OCI-LY1 (cell line): Measurements from ENCODE around the gene DPM2.

Experiments
- H2AFZ ChIP-seq: fragments of 200-600 bp; sonication (generic), shearing (Covaris generic); 2 replicates; pipeline ENCODE4 v1.6.0; 2014; ENCODE audit warnings: antibody characterized with exemption, mild to moderate bottlenecking, low read length
- H3F3A ChIP-seq: fragments of 200-600 bp; sonication (generic), shearing (Covaris generic); 2 replicates; pipeline ENCODE4 v1.6.0; 2014; ENCODE audit warnings: mild to moderate bottlenecking, antibody characterized with exemption, low read length, moderate library complexity; ENCODE audit not compliant: insufficient read depth
- H3K27ac ChIP-seq: fragments of 200-600 bp; sonication (generic); 2 replicates; pipeline ENCODE4 v1.5.1; 2014; ENCODE audit warnings: low read length, mixed run types, mild to moderate bottlenecking, low read depth; ENCODE audit not compliant: poor library complexity, severe bottlenecking
- H3K27me3 ChIP-seq: fragments of 200-600 bp; sonication (generic); 2 replicates; pipeline ENCODE4 v1.6.0; 2014; ENCODE audit warnings: antibody characterized with exemption, mild to moderate bottlenecking, low read length, moderate library complexity; ENCODE audit not compliant: insufficient read depth
- H3K36me3 ChIP-seq: fragments of 200-600 bp; sonication (generic); 2 replicates; pipeline ENCODE4 v1.6.1; 2014; ENCODE audit warnings: mild to moderate bottlenecking, antibody characterized with exemption, low read length, moderate library complexity, mixed read lengths; ENCODE audit not compliant: insufficient read depth
- H3K4me1 ChIP-seq: fragments of 200-600 bp; sonication (generic); 2 replicates; pipeline ENCODE4 v1.5.1; 2014; ENCODE audit warnings: mild to moderate bottlenecking, low read length, moderate library complexity; ENCODE audit not compliant: insufficient read depth, severe bottlenecking
- H3K4me2 ChIP-seq: fragments of 200-600 bp; sonication (generic), shearing (Covaris generic); 2 replicates; pipeline ENCODE4 v1.6.1; 2014; ENCODE audit warnings: low read length
- H3K4me3 ChIP-seq: fragments of 200-600 bp; sonication (generic); 2 replicates; pipeline ENCODE4 v1.5.1; 2014; ENCODE audit warnings: low read length, low read depth, mild to moderate bottlenecking, mixed read lengths; ENCODE audit not compliant: poor library complexity, severe bottlenecking
- H3K79me2 ChIP-seq: fragments of 200-600 bp; shearing (Covaris generic); 2 replicates; pipeline ENCODE4 v1.6.1; 2016; ENCODE audit warnings: mixed run types, low read length, mixed read lengths; ENCODE audit not compliant: insufficient read depth
- H3K9ac ChIP-seq: fragments of 200-600 bp; sonication (generic), shearing (Covaris generic); 2 replicates; pipeline ENCODE4 v1.6.1; 2014; ENCODE audit warnings: mild to moderate bottlenecking, low read length, mixed read lengths
- H3K9me2 ChIP-seq: fragments of 200-600 bp; sonication (generic), shearing (Covaris generic); 2 replicates; pipeline ENCODE4 v1.6.1; 2014; ENCODE audit warnings: low read depth, mild to moderate bottlenecking, low read length, mixed read lengths
- H3K9me3 ChIP-seq: fragments of 200-600 bp; shearing (Covaris generic); 2 replicates; pipeline ENCODE4 v1.6.1; 2014; ENCODE audit warnings: low read length, mixed read lengths
- H4K20me1 ChIP-seq: fragments of 200-600 bp; sonication (generic), shearing (Covaris generic); 2 replicates; pipeline ENCODE4 v1.6.0; 2016; ENCODE audit warnings: mild to moderate bottlenecking, low read length; ENCODE audit not compliant: insufficient read depth
- CTCF ChIP-seq: fragments of 200-600 bp; sonication (generic), shearing (Covaris generic); IDR thresholded peaks from 2 replicates; pipeline ENCODE4 v1.5.1; 2017; ENCODE audit warnings: mild to moderate bottlenecking, antibody characterized with exemption, low read length, moderate library complexity, mixed read lengths
- EZH2 ChIP-seq: fragments of 200-600 bp; sonication (generic), shearing (Covaris generic); IDR thresholded peaks from 2 replicates; pipeline ENCODE4 v1.8.0; 2017; ENCODE audit warnings: borderline replicate concordance, mixed run types, mild to moderate bottlenecking, antibody characterized with exemption, low read length, moderate library complexity, mixed read lengths

Gene DPM2

DNA sequence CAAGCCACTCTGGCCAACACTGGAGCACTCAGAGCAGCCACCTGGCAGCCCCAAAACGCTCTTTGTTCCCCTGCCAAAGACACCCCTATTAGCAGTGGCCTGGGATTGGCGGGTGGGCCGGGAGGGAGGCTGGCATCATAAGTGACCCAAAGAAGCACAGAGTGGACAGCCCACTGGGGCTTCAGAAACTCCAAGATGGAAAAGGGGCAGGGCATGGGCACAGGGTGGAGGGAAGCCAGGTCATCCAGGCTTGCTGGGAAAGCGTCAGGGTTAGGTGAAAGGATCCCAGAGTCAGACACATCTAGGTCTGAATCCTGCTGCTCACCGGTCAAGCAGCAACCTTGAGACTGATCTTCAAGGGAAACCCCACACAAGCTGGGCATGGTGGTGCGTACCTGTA, 28.3 kb upstream of the DPM2 start:
- H3F3A ChIP-seq, result no peaks in the 10 kb centered on the region
- TF ChIP-seq CTCF (no peak), EZH2 (no peak)
- peak overlapping the region; percentile 70 for H3K27ac ChIP-seq
- no peaks in the 10 kb centered on the region for H3K9me2 ChIP-seq
- no peak overlapping the region; the same call in 1 of the 2 replicates for H3K9ac ChIP-seq
- no peaks in the 10 kb centered on the region for H3K9me3 ChIP-seq
- H3K79me2 ChIP-seq, result peaks cover 79% of the 10 kb centered on the region
- peaks cover 27% of the 10 kb centered on the region for H3K36me3 ChIP-seq
- no peak overlapping the region for H2AFZ ChIP-seq
- peaks cover 78% of the 10 kb centered on the region for H3K4me1 ChIP-seq
- peak overlapping the region; percentile 38; the same call in 1 of the 2 replicates for H3K4me2 ChIP-seq
- peak overlapping the region; percentile 1 for H3K4me3 ChIP-seq
- H3K27me3 ChIP-seq, result no peaks in the 10 kb centered on the region
- no peaks in the 10 kb centered on the region for H4K20me1 ChIP-seq

DNA sequence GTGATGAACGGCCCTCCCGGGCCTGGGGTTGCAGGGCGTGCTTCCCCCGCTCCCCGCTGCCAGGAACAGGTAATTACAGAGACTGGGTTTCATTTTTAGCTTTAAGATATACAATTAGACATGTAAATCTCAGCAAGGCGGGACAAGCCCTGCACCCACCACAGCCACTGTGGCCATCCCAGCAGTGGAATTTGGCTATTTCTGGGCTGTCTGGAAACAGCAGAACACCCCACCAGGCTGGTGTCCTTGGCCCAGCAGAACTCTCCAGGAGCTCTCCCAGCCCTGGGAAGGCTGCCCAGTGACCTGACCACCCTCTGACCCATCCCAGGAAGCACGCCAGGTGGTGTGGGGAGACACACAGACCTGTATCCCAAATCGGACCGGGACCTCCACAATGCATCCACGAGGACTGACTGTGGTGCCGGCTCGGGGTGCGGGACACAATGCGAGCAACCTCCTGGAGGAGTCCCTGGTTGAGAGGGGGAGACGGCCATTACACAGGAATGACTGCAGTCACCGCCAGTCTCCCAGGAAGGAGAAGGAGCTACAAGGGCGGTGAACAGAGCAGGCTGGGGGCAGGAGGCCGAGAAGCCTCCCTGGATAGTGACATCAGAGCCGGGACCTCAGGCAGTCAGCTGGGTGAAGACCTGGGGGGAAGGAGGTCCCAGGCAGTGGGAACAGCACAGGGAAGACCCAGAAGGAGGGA, 25.9 kb upstream of the DPM2 start:
- peak overlapping the region; percentile 5; the same call in 1 of the 2 replicates for H3K9ac ChIP-seq
- H3K27ac ChIP-seq, result peak overlapping the region; percentile 24
- H3K9me3 ChIP-seq, result no peaks in the 10 kb centered on the region
- peaks cover 54% of the 10 kb centered on the region for H3K4me1 ChIP-seq
- H3K79me2 ChIP-seq, result peaks cover 73% of the 10 kb centered on the region
- H3K9me2 ChIP-seq, result no peaks in the 10 kb centered on the region
- peaks cover 25% of the 10 kb centered on the region for H3K36me3 ChIP-seq
- H3K27me3 ChIP-seq, result no peaks in the 10 kb centered on the region
- H3K4me3 ChIP-seq, result no peak overlapping the region
- H2AFZ ChIP-seq, result no peak overlapping the region
- H3K4me2 ChIP-seq, result peak overlapping the region; percentile 15; the same call in 1 of the 2 replicates
- TF ChIP-seq CTCF (no peak), EZH2 (no peak)
- no peaks in the 10 kb centered on the region for H3F3A ChIP-seq
- no peaks in the 10 kb centered on the region for H4K20me1 ChIP-seq

DNA sequence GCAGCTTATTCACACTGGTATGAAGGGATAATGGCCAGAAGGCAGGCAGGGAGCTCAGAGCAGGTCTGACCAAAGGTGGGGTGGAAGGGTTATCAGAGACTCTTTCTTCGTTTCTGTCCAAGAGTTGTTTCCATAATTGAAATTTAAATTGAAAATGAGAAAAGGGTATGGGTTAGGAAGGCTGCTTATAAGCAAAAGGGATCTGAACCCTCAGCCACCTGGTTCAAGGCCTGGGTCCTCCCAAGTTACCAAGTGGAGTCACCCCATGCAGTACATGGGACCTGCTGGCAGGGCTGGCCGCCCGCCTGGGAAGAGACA, 25.3 kb upstream of the DPM2 start:
- Histone ChIP-seq H3K9ac (no peak overlapping the region), H3K4me2 (no peak overlapping the region), H3K27me3 (no peaks in the 10 kb centered on the region), H3F3A (no peaks in the 10 kb centered on the region), H3K9me3 (no peaks in the 10 kb centered on the region), H3K4me3 (no peak overlapping the region), H3K4me1 (peaks cover 49% of the 10 kb centered on the region), H4K20me1 (no peaks in the 10 kb centered on the region), H3K9me2 (no peaks in the 10 kb centered on the region), H2AFZ (no peak overlapping the region), H3K27ac (peak overlapping the region; percentile 24), H3K79me2 (peaks cover 73% of the 10 kb centered on the region), H3K36me3 (peaks cover 25% of the 10 kb centered on the region)
- TF ChIP-seq EZH2 (no peak), CTCF (no peak)
